AG10803 (cell line): ENCODE results near the gene TRIM66.

Source experiments
- DNase-seq: peaks from one replicate; pipeline ENCODE4 v3.0.0; 2010; ENCODE audit warnings: low read depth
- H3K4me3 ChIP-seq: 2 replicates; pipeline ENCODE4 v1.5.1; 2011; ENCODE audit warnings: mild to moderate bottlenecking, low read length, control low read depth
- TF ChIP-seq, protein P1 (sequence below): conservative IDR thresholded peaks from 2 replicates; pipeline ENCODE4 v1.5.1; 2011; ENCODE audit warnings: mild to moderate bottlenecking, low read length, control low read depth, inconsistent platforms

Gene TRIM66

GRCh38 chr11:8636127-8636526, 46.3 kb downstream of the TRIM66 start:
- no peak overlapping the region for H3K4me3 ChIP-seq
- TF ChIP-seq, protein P1, sequence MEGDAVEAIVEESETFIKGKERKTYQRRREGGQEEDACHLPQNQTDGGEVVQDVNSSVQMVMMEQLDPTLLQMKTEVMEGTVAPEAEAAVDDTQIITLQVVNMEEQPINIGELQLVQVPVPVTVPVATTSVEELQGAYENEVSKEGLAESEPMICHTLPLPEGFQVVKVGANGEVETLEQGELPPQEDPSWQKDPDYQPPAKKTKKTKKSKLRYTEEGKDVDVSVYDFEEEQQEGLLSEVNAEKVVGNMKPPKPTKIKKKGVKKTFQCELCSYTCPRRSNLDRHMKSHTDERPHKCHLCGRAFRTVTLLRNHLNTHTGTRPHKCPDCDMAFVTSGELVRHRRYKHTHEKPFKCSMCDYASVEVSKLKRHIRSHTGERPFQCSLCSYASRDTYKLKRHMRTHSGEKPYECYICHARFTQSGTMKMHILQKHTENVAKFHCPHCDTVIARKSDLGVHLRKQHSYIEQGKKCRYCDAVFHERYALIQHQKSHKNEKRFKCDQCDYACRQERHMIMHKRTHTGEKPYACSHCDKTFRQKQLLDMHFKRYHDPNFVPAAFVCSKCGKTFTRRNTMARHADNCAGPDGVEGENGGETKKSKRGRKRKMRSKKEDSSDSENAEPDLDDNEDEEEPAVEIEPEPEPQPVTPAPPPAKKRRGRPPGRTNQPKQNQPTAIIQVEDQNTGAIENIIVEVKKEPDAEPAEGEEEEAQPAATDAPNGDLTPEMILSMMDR = no peak
- no peak for DNase-seq

DNA sequence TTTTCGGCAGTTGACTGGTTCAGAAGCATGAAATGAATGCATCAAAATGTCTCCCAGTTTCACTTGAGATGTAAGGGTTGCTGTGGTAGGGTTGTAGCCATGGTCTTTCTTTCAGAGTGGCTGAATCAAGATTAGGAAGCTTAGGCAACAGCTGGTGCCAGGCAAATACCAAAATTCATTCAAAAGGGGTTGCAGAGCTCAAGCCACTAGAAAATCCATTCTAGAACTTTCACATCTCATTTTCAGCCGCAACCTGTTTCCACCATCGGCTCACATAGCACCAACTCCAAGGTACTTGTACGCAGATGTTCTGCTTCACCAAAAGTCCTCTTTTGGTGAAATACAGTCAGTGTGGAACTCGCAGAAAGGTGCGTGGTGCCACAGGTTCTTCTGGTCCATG, 48.0 kb downstream of the TRIM66 start:
- TF ChIP-seq, protein P1 = no peak
- no peak for DNase-seq
- no peak overlapping the region for H3K4me3 ChIP-seq

DNA sequence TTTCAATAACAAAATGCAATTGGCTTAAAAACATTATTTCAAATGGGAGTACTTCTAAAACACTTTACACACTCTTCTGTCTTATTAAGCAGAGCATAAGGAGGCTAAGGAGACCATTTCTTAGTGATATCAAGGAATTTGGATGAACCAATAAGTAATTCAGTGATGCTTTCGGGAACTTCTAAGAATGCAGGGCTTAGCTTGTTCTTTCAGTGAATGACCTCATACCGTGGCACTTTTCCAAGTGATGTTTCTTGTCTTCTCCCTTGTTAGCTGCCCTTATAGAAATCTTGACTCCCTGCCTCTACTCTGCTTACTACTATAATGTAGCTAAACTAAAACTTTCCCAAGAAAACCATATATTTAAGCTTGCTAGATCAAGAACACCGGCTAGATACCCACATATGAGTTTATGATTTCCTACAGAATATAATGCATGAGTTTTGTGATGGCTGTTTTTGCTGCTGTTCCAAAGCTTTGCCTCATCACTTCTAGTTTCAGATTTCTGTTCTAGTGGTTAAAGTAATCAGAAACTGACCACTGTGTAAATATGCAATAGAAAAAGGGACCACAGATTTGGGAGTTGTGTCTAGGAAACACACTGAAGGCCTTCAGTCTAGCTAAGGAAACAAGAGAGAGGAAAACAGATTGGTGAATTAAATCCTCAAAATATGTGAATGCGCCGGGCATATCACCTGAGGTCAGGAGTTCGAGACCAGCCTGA, 50.9 kb downstream of the TRIM66 start:
- DNase-seq = peak; percentile 76
- no peak overlapping the region for H3K4me3 ChIP-seq
- TF ChIP-seq, protein P1 = no peak

GRCh38 chr11:8624698-8625097, 57.8 kb downstream of the TRIM66 start:
- TF ChIP-seq, protein P1 = no peak
- H3K4me3 ChIP-seq = no peak overlapping the region
- DNase-seq = no peak

DNA sequence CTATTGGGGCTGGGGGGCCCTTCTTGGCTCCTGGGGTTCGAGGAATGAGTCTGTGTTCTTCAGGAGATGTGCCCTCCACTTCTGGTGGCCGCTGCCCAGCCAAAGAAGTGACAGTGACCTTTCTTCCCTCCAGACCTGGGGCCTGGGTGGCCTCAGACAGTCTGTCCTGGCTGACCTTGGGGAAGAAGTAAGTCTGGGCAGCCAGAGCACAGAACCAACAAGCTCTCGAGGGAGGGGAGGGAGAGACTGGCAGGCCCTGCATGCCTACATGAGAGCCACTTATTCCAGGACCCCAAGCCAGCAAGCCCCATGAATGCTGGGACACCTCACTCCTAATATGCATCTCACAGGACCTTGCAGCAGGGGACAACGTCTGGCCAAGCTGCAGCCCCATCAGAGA, 61.3 kb downstream of the TRIM66 start:
- H3K4me3 ChIP-seq = no peak overlapping the region
- TF ChIP-seq, protein P1 = no peak
- DNase-seq = no peak

DNA sequence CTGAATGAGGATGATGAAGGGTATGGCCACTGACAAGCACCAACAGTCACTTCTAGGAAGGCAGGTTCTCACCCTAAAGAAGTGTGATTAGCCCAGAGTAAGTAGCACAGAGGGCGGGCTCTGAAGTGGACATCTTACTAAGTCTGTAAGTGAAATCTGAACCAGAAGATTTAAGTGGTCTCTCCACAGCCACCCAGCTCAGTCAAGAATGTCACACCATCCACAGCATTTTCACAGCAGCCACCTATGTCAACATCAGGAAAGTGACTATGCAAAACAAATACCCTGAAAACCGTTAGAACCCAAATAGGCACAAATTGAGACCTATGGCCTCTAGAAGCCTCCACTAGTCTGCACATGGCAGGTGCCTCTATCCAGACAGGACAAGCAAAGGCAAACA, 65.4 kb downstream of the TRIM66 start:
- no peak for DNase-seq
- TF ChIP-seq, protein P1 = no peak
- H3K4me3 ChIP-seq = no peak overlapping the region

DNA sequence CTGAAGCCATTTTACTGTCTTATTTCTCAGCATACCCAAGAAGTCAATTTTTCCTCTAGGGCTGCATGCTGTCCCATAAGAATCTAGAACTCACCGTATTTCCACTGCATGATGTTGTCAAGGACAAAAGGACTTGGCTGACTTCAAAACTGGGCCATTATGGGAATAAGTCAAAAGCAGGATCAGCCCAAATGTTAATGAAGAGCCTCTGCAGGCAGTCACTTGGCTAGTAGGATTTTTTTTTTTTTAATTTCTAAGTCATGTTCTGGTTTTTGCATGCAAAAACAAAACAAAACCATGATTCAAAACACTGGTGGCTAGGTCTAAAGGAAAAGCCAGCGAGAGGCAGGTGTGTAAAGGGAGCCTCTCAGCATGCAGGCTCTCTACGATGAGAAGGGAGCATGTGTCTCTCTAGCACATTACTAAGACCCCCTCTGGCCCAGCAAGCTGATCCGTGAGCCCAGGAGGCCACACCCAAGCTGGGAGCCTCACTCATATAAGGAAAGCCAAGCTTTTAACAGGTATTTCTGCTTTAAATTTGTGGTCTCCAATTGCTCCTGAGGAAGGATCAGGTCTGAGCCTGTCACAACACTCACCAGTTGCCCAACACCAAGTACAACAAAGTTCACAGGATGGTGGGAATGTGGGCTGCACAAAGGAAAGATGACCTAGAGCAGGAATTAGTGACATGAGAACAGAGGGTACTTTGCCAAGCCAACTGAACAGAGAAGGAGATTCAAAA, 67.0 kb downstream of the TRIM66 start:
- DNase-seq = no peak
- TF ChIP-seq, protein P1 = no peak
- no peak overlapping the region for H3K4me3 ChIP-seq
